OCI-LY1 (cell line): Measurements from ENCODE around the gene MAP1A.

Experiments used
- CTCF ChIP-seq: fragments of 200-600 bp; sonication (generic), shearing (Covaris generic); IDR thresholded peaks from 2 replicates; pipeline ENCODE4 v1.5.1; 2017; ENCODE audit warnings: mild to moderate bottlenecking, antibody characterized with exemption, low read length, moderate library complexity, mixed read lengths
- EZH2 ChIP-seq: fragments of 200-600 bp; sonication (generic), shearing (Covaris generic); IDR thresholded peaks from 2 replicates; pipeline ENCODE4 v1.8.0; 2017; ENCODE audit warnings: borderline replicate concordance, mixed run types, mild to moderate bottlenecking, antibody characterized with exemption, low read length, moderate library complexity, mixed read lengths

DNA sequence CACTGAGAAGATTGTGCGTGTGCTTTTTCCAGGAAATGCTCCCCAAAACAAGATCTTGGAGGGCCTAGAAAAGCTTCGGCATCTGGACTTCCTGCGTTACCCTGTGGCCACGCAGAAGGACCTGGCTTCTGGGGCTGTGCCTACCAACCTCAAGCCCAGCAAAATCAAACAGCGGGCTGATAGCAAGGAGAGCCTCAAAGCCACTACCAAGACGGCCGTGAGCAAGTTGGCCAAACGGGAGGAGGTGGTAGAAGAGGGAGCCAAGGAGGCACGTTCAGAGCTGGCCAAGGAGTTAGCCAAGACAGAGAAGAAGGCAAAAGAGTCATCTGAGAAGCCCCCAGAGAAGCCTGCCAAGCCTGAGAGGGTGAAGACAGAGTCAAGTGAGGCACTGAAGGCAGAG, 4.8 kb downstream of the MAP1A start:
- no peak for TF ChIP-seq EZH2
- no peak for TF ChIP-seq CTCF
